NB4 (cell line): ENCODE measurements around the gene MEG3.

ENCODE experiments used
- CTCF ChIP-seq: IDR thresholded peaks from one replicate; pipeline ENCODE4 v1.5.1; 2012; ENCODE audit warnings: low read depth, low read length
- MAX ChIP-seq: IDR thresholded peaks from 2 replicates; pipeline ENCODE4 v1.6.1; 2011; ENCODE audit warnings: low read depth, low read length
- MYC ChIP-seq: IDR thresholded peaks from 2 replicates; pipeline ENCODE4 v1.6.1; 2011; ENCODE audit warnings: low read depth, low read length
- POLR2A ChIP-seq: IDR thresholded peaks from 2 replicates; pipeline ENCODE4 v1.6.1; 2011; ENCODE audit warnings: mild to moderate bottlenecking; ENCODE audit not compliant: insufficient read length; ENCODE audit errors: extremely low read depth

- no peak for TF ChIP-seq CTCF
- no peak for TF ChIP-seq POLR2A
- TF ChIP-seq MYC: no peak
- TF ChIP-seq MAX: no peak
Observed at GRCh38 chr14:100898935-100899883, 73.3 kb downstream of the MEG3 start.
